Testis (tissue), 3 donors: ENCODE data around the gene RBMY1J. TPM values are rescaled to one million over a fixed set of nuclear protein-coding genes. Genes with fewer than 3 reads are reported as not detected.

ENCODE experiments used
- polyA plus RNA-seq: library from polyadenylated mRNA; stranded (reverse); fragments of 350-450 nt; fragmentation: Illumina TruSeq; extraction: RNeasy Lipid Tissue Mini Kit (QIAGEN cat#74804); gene quantifications from one replicate; pipeline ENCODE4 v1.2.3, GENCODE V29; 2014; ENCODE audit warnings: low read depth, low replicate concordance; ENCODE audit not compliant: insufficient read depth
- total RNA-seq, 2 donors: library from RNA; depleted of rRNA; stranded (reverse); fragments of >200 nt; gene quantifications; one replicate each; pipeline ENCODE4 v1.2.3, GENCODE V29; 2016

Gene RBMY1J
- total and polyA plus RNA-seq, 3 donors from 2014 or later: 1.3 to 5.7 (median 3.1) TPM

Other genes with a start within 250 kb of the RBMY1J start
- 1 to 10 TPM; 4.6 to 6.8 TPM for gene RBMY1F, start 220.5 kb upstream of the RBMY1J start, total RNA-seq
- 3.0 TPM for gene RBMY1F, start 220.5 kb upstream of the RBMY1J start, polyA plus RNA-seq